PFSK-1 (cell line): ENCODE data around the gene USP49. TPM values are rescaled to one million over a fixed set of nuclear protein-coding genes. Genes with fewer than 3 reads are reported as not detected.

Experiments used
- FOXP2 ChIP-seq: optimal IDR thresholded peaks from 2 replicates; pipeline ENCODE3; 2011; ENCODE audit warnings: borderline replicate concordance, control low read depth, inconsistent platforms; ENCODE audit not compliant: insufficient read depth; ENCODE audit errors: extremely low read length, extremely low read depth
- POLR2AphosphoS5 ChIP-seq: IDR thresholded peaks from 2 replicates; pipeline ENCODE4 v1.6.1; 2012; ENCODE audit warnings: low read depth, mild to moderate bottlenecking, control low read depth, low read length, moderate library complexity
- SIN3A ChIP-seq: IDR thresholded peaks from 2 replicates; pipeline ENCODE4 v1.6.1; 2012; ENCODE audit warnings: mild to moderate bottlenecking, low read length, moderate library complexity, borderline replicate concordance; ENCODE audit not compliant: insufficient read depth
- TAF1 ChIP-seq: IDR thresholded peaks from 2 replicates; pipeline ENCODE4 v1.6.1; 2012; ENCODE audit warnings: low read length, control low read depth, borderline replicate concordance; ENCODE audit not compliant: insufficient read depth
- polyA plus RNA-seq: library from polyadenylated mRNA; unstranded; fragments of >200 nt; gene quantifications from one replicate; pipeline ENCODE4 v1.2.1, GENCODE V29; 2012; ENCODE audit warnings: low read depth, missing spikeins; ENCODE audit not compliant: insufficient read length
- TF ChIP-seq, protein P1 (sequence below), 2 experiments: IDR thresholded peaks; 2 replicates each; pipeline versions ENCODE4 v1.6.1 to v1.8.0; 2011 to 2012; ENCODE audit warnings: low read depth in 2 of 2, low read length in 2 of 2, control low read depth in 1 of 2, inconsistent platforms in 1 of 2, mild to moderate bottlenecking in 1 of 2, moderate library complexity in 1 of 2; ENCODE audit not compliant: insufficient read depth in 1 of 2

Gene USP49
- 1.2 TPM for polyA plus RNA-seq

DNA sequence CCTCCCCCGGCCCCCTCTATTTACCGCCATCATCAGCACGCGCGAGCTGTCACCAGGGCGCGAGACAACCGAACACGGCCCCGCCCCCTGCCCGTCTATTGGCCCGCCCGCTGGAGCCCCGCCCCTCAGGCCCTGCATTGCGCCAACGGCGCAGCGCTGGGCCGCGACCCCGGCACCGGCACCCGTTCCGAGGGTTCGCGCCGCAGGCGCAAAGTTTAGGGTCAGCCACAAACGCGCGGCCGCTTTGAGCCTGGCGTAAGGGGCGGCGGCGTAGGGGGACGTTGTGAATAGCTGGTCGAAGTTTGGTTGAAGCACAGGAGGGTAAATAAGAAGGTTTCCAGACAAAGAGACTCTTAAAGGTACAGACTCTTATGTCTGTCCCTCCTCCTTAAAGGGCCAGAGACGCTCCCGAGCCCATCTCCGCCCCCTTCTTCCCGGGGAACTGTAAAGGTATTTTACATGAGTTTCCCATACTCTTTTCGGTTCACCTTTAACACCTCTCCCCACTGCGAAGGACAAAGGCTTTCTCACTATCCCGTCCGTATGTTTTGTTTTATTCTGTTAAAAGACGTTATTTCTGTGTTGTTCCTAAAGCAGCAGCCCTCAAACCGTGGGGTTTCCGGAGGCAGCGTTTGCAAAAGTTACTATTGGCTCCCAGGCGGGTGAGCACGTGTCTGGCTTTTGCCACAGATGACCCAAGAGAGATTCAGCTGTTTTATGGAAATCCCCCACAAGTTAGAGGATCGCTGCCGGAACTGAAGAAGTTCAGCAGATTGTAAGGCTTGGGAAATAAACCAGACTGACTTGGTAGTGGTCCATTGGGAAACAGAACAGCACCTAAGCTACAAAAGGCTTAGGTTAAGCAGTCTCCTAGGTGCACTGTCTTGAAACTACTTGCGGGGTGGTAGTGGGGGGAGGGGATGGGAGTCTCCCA lies at the start of gene USP49:
USP49 (minus strand) TSS at position 76 of the 934 bp plus-strand sequence. CDS start 88,392 bp downstream, outside the sequence.
- TF ChIP-seq FOXP2 (peak; percentile 82), SIN3A (no peak), TAF1 (no peak)
- TF ChIP-seq, protein P1, sequence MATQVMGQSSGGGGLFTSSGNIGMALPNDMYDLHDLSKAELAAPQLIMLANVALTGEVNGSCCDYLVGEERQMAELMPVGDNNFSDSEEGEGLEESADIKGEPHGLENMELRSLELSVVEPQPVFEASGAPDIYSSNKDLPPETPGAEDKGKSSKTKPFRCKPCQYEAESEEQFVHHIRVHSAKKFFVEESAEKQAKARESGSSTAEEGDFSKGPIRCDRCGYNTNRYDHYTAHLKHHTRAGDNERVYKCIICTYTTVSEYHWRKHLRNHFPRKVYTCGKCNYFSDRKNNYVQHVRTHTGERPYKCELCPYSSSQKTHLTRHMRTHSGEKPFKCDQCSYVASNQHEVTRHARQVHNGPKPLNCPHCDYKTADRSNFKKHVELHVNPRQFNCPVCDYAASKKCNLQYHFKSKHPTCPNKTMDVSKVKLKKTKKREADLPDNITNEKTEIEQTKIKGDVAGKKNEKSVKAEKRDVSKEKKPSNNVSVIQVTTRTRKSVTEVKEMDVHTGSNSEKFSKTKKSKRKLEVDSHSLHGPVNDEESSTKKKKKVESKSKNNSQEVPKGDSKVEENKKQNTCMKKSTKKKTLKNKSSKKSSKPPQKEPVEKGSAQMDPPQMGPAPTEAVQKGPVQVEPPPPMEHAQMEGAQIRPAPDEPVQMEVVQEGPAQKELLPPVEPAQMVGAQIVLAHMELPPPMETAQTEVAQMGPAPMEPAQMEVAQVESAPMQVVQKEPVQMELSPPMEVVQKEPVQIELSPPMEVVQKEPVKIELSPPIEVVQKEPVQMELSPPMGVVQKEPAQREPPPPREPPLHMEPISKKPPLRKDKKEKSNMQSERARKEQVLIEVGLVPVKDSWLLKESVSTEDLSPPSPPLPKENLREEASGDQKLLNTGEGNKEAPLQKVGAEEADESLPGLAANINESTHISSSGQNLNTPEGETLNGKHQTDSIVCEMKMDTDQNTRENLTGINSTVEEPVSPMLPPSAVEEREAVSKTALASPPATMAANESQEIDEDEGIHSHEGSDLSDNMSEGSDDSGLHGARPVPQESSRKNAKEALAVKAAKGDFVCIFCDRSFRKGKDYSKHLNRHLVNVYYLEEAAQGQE (IDR thresholded peaks at IDR 0.05; ENCODE audit: insufficient read depth in 1 of 2, low read depth in 2 of 2, low read length in 2 of 2): no peak

DNA sequence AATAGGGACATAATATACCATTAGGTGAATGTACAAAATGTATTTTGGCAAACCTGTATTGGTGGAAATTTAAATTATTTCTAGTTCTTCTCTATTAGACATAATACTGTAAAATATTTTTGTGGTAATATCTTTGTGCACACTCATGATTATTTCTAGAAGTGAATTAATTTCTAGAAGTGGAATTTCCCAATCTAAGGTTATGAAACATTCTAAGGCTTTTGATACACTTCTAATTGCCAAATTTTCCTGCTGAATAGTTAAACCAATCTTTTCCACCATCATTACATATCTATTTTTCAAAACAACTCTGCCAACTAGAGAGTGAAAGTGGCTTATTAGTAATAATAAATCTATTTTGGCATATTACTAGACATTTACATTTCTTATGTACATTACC lies 48.3 kb upstream of the USP49 start:
- no peak for TF ChIP-seq FOXP2
- no peak for TF ChIP-seq SIN3A
- TF ChIP-seq TAF1: no peak
- no peak for TF ChIP-seq POLR2AphosphoS5
- TF ChIP-seq, protein P1 (IDR thresholded peaks at IDR 0.05; ENCODE audit: insufficient read depth in 1 of 2, low read depth in 2 of 2, low read length in 2 of 2): no peak

DNA sequence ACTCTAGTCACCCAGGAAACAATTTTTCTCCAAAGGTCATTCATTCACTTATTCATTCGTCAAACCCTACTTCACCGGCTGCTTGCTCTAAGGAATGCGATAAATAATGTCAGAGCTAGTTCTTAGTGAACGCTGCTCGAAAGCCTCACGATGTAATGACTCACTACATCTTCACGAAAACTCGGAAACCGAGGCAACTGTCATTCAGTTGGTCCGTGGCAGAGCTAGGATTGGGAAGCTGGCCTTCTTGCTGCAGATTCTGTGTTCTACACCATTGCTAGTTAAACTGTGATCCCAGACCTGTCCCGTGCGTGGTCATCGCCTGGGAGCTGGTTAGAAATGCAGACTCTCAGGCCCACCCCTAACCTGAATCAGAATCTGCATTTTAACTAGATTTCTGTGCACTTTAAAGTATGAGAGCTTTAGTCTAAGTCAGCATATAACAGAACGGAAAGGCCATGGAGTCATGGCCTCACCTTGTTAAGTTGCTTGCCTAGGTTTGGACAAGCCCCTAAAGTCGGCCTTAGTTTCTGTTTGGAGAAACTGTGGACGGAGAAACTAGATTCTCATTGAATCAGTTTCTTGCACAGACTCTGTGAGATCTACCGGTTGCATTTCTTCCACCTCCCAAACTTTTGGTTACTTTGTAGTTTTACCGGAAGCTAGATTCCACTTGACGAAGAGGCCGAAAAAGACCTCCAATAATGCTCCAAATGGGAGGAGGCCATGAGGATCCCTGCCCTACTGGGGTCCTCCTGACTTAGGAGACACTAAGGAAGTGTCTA lies 47.1 kb upstream of the USP49 start:
- TF ChIP-seq, protein P1 (IDR thresholded peaks at IDR 0.05; ENCODE audit: insufficient read depth in 1 of 2, low read depth in 2 of 2, low read length in 2 of 2): no peak
- TF ChIP-seq SIN3A (no peak), FOXP2 (no peak), POLR2AphosphoS5 (no peak), TAF1 (no peak; the same call in 1 of the 2 replicates)

DNA sequence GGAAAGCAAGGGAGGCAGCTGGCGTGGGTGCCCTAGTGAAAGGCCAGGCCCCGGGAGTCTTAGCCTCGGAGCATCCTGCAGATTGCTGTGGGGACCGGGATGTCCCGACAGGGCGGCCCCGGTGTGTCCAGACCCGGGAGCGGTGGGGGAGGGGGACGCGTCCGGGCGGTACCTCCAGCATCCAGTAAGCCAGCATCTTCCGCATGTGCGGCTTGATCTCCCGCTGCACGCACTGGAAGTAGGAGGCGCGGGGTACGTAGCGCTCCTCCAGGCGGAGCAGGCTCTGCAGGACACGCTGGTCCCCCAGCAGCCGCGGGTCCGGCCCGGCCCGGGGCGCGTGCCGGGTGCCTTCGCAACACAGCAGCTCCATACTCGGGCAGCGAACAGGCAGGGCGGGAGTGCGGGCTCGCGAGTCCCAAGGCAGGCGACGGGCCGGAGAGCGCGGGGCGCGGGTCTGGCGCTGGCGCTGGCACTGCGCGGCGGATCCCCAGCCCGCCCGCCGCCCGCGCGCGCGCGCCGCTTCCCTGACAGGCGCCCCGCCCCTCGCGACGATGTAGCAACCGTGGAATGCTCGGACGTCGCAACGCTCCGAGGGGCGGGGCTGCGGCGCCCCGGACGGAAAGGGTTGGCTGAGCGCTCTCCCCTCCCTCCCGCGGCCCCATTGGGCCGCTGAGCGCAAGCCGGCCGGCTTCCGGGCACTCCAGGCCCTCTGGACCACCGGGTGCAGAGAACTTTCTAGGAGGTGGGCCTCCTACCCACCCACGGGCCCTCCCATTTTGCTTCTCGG lies 46.3 kb upstream of the USP49 start, which contains the start of gene CCND3:
CCND3 (minus strand) TSS at position 529 of the 787 bp plus-strand sequence; CDS start at position 370, 159 bp downstream.
- peak; percentile 48; the same call in 1 of the 2 replicates for TF ChIP-seq TAF1
- TF ChIP-seq, protein P1 (IDR thresholded peaks at IDR 0.05; ENCODE audit: insufficient read depth in 1 of 2, low read depth in 2 of 2, low read length in 2 of 2): no peak
- peak; percentile 89 for TF ChIP-seq POLR2AphosphoS5
- TF ChIP-seq FOXP2: peak; percentile 63
- 0 out of 2 replicates have a peak, but pooled peaks have one; percentile 24 for TF ChIP-seq SIN3A
